Transverse colon (tissue), 4 donors: ENCODE data around the gene CFAP54. TPM values are rescaled to one million over a fixed set of nuclear protein-coding genes. Genes with fewer than 3 reads are reported as not detected.

Experiments used
- DNase-seq: peaks from one replicate; pipeline ENCODE4 v3.0.0-alpha.2; 2019
- H3K27ac ChIP-seq, 4 donors: fragments of 200-600 bp; sonication (generic); 2 replicates each; pipeline ENCODE4 v1.5.1; 2016 to 2018; ENCODE audit warnings: inconsistent platforms in 4 of 4
- H3K27me3 ChIP-seq: fragments of 200-600 bp; sonication (generic); 2 replicates; pipeline ENCODE4 v1.5.1; 2017; ENCODE audit warnings: inconsistent platforms
- H3K36me3 ChIP-seq, 4 donors: fragments of 200-600 bp; sonication (generic); 2 replicates each; pipeline ENCODE4 v1.5.1; 2017 to 2019; ENCODE audit warnings: inconsistent platforms in 4 of 4
- H3K4me1 ChIP-seq, 4 donors: fragments of 200-600 bp; sonication (generic); 2 replicates each; pipeline ENCODE4 v1.5.1; 2017 to 2020; ENCODE audit warnings: inconsistent platforms in 4 of 4
- H3K4me3 ChIP-seq, 4 donors: fragments of 200-600 bp; sonication (generic); 1 replicate in 1 of 4; 2 replicates in 3 of 4; pipeline versions ENCODE4 v1.5.1 to v1.6.1; 2017 to 2019; ENCODE audit warnings: inconsistent platforms in 4 of 4
- H3K9me3 ChIP-seq, 2 donors: fragments of 200-600 bp; sonication (generic); 2 replicates each; pipeline ENCODE4 v1.5.1; 2017 to 2019; ENCODE audit warnings: inconsistent platforms in 2 of 2
- CTCF ChIP-seq, 5 experiments: fragments of 200-600 bp in 3 of 5; fragments of 450-650 bp in 2 of 5; sonication (generic) in 3 of 5; IDR thresholded peaks; 1 replicate in 2 of 5; 2 replicates in 3 of 5; pipeline ENCODE4 v1.5.1; 2016 to 2017; ENCODE audit warnings: antibody characterized with exemption in 5 of 5, inconsistent platforms in 3 of 5, mild to moderate bottlenecking in 2 of 5, moderate library complexity in 1 of 5
- EP300 ChIP-seq: sonication (generic); formaldehyde crosslinking; IDR thresholded peaks from one replicate; pipeline ENCODE4 v1.6.1; 2017; ENCODE audit warnings: antibody characterized with exemption, low read depth
- POLR2A ChIP-seq: fragments of 450-650 bp; IDR thresholded peaks from one replicate; pipeline ENCODE4 v1.6.1; 2016; ENCODE audit warnings: antibody characterized with exemption, mild to moderate bottlenecking, moderate library complexity
- POLR2AphosphoS5 ChIP-seq, 3 donors: sonication (generic); formaldehyde crosslinking; IDR thresholded peaks; one replicate each; pipeline ENCODE4 v1.6.1; 2016; ENCODE audit warnings: antibody characterized with exemption in 3 of 3
- WGBS, 2 donors: methylation state at CpG; one replicate each; pipeline ENCODE4 v1.1.5; 2018; ENCODE audit warnings: low coverage in 1 of 2; 5-methylcytosine and 5-hydroxymethylcytosine counted together
- in situ Hi-C, 4 donors: fragments of 200-750 bp; cut with MboI; loops; one replicate each; pipeline versions ENCODE4 v1.15.0 to v1.15.1; 2017; ENCODE audit warnings: low sequenced_read_pairs in 3 of 4, low pct_ligation_motif_present in 1 of 4, low pct_unique_long_range_greater_than_20kb in 1 of 4
- intact Hi-C: fragments of 100-400 bp; cut with DNase I; formaldehyde crosslinking; loops from one replicate; pipeline ENCODE4 v1.15.1; 2023; ENCODE audit warnings: low total_unique reads
- total RNA-seq, 4 donors: library from RNA; depleted of rRNA; stranded (reverse); fragments of >200 nt; gene quantifications; one replicate each; pipeline ENCODE4 v1.1.0, GENCODE V29; 2016

The CFAP54 gene
- total RNA-seq, 4 donors from 2014 or later = 0.14 to 22.3 (median 2.1) TPM; not detected in 1

DNA sequence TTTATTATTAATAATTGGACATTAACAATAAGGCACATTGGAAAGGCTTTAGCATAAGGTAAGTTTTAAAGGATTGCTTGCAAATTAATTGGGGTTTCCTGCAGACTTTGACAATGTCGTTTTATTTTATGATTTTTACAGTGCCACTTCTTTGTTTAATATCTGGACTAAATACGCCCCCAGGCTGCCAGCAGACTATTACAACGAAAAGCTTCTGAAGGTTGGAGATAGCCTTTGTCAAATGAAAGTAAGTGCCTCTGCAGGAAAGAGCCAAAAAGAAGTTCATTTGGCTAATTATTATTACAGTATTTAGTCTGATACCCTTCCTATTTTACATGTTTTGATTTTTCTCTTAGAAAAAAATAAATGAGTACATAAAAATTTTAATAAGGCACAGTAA, 11.3 kb downstream of the CFAP54 start:
- no peak overlapping the region for H3K4me3 ChIP-seq
- H3K4me1 ChIP-seq = peaks cover 0 to 16% (median 6%) of the 10 kb centered on the region in 4 donors
- in situ Hi-C loops = loop anchor here in 2 of 4 donors (25.0 kb wide), 2 partner anchors 88 to 288 kb away; partner anchors contain the start of gene CDK17 (in 1 of the 2)
- no peaks in the 10 kb centered on the region for H3K36me3 ChIP-seq
- no peaks in the 10 kb centered on the region for H3K27me3 ChIP-seq
- WGBS, 2 donors = 43 to 46% methylated on average over 3 of the region's 3 CpGs
- no peaks in the 10 kb centered on the region for H3K9me3 ChIP-seq
- TF ChIP-seq POLR2A (no peak), POLR2AphosphoS5 (IDR thresholded peaks at IDR 0.05) (no peak), EP300 (no peak), CTCF (IDR thresholded peaks at IDR 0.05) (no peak)
- no peak for DNase-seq
- intact Hi-C loops = no loop called here
- H3K27ac ChIP-seq = peak overlapping the region; percentile 50 to 68 (median 62)

- 16 to 30% methylated on average over 4 to 5 of the region's 5 CpGs for WGBS, 2 donors
- peak overlapping the region; percentile 50 to 68 (median 62) for H3K27ac ChIP-seq
- intact Hi-C loops = no loop called here
- H3K4me3 ChIP-seq = no peak overlapping the region
- H3K9me3 ChIP-seq = no peaks in the 10 kb centered on the region
- in situ Hi-C loops = loop anchor here in 2 of 4 donors (25.0 kb wide), 2 partner anchors 89 to 289 kb away; partner anchors contain the start of gene CDK17 (in 1 of the 2)
- TF ChIP-seq EP300 = no peak
- TF ChIP-seq POLR2AphosphoS5 (IDR thresholded peaks at IDR 0.05) = peak in 2 of 3 donors; percentile 13 to 26
- H3K4me1 ChIP-seq = peaks cover 0 to 16% (median 6%) of the 10 kb centered on the region in 4 donors
- peak; percentile 56 for DNase-seq
- H3K36me3 ChIP-seq = no peaks in the 10 kb centered on the region
- H3K27me3 ChIP-seq = no peaks in the 10 kb centered on the region
Measured at GRCh38 chr12:96501133-96501761, 11.9 kb downstream of the CFAP54 start.

GRCh38 chr12:96501908-96502307, 12.5 kb downstream of the CFAP54 start:
- intact Hi-C loops (no loop called here), in situ Hi-C loops (loop anchor here in 2 of 4 donors (25.0 kb wide), 2 partner anchors 90 to 290 kb away; partner anchors contain the start of gene CDK17 (in 1 of the 2))
- Histone ChIP-seq H3K36me3 (no peaks in the 10 kb centered on the region), H3K4me1 (peaks cover 0 to 16% (median 6%) of the 10 kb centered on the region in 4 donors), H3K4me3 (no peak overlapping the region), H3K9me3 (no peaks in the 10 kb centered on the region), H3K27me3 (no peaks in the 10 kb centered on the region), H3K27ac (peak overlapping the region; percentile 50 to 68 (median 62))
- TF ChIP-seq EP300 = no peak
- TF ChIP-seq CTCF (IDR thresholded peaks at IDR 0.05) = no peak
- no peak for TF ChIP-seq POLR2AphosphoS5 (IDR thresholded peaks at IDR 0.05)
- TF ChIP-seq POLR2A = no peak
- no peak for DNase-seq

GRCh38 chr12:96502477-96502876, 13.1 kb downstream of the CFAP54 start:
- peak overlapping the region; percentile 10 to 68 (median 51) for H3K27ac ChIP-seq

More at GRCh38 chr12:96502477-96502876, 13.1 kb downstream of the CFAP54 start:
- TF ChIP-seq CTCF (IDR thresholded peaks at IDR 0.05) = no peak
- TF ChIP-seq POLR2A = no peak
- no peak for TF ChIP-seq EP300
- TF ChIP-seq POLR2AphosphoS5 (IDR thresholded peaks at IDR 0.05) = no peak
- no peak overlapping the region for H3K4me3 ChIP-seq
- DNase-seq = peak; percentile 27
- intact Hi-C loops = no loop called here
- in situ Hi-C loops = loop anchor here in 2 of 4 donors (25.0 kb wide), 2 partner anchors 90 to 290 kb away; partner anchors contain the start of gene CDK17 (in 1 of the 2)
- H3K27me3 ChIP-seq = no peaks in the 10 kb centered on the region
- H3K4me1 ChIP-seq = peaks cover 0 to 16% (median 6%) of the 10 kb centered on the region in 4 donors
- no peaks in the 10 kb centered on the region for H3K36me3 ChIP-seq
- H3K9me3 ChIP-seq = no peaks in the 10 kb centered on the region
